SU-DHL-6 (cell line): ENCODE results near the gene CCDC183.

ENCODE experiments used
- H2AFZ ChIP-seq: fragments of 200-600 bp; sonication (generic); 2 replicates; pipeline ENCODE4 v1.6.1; 2014; ENCODE audit warnings: low read depth, mild to moderate bottlenecking, moderate library complexity, mixed read lengths, antibody characterized with exemption, low read length; ENCODE audit not compliant: severe bottlenecking
- H3F3A ChIP-seq: fragments of 200-600 bp; shearing (Covaris generic); 2 replicates; pipeline ENCODE4 v1.6.0; 2016; ENCODE audit warnings: antibody characterized with exemption, mild to moderate bottlenecking; ENCODE audit not compliant: insufficient read depth
- H3K27ac ChIP-seq: fragments of 200-600 bp; sonication (generic); 2 replicates; pipeline ENCODE4 v1.5.1; 2016; ENCODE audit warnings: low read depth, mild to moderate bottlenecking, low read length, moderate library complexity, mixed read lengths
- H3K27me3 ChIP-seq: fragments of 200-600 bp; sonication (generic), shearing (Covaris generic); 2 replicates; pipeline ENCODE4 v1.6.0; 2014; ENCODE audit warnings: mild to moderate bottlenecking, low read length
- H3K36me3 ChIP-seq: fragments of 200-600 bp; sonication (generic); 2 replicates; pipeline ENCODE4 v1.6.1; 2014; ENCODE audit warnings: mild to moderate bottlenecking, low read length, mixed read lengths
- H3K4me2 ChIP-seq: fragments of 300-600, 200-600 bp; shearing (Covaris generic), sonication (generic); 2 replicates; pipeline ENCODE4 v1.6.0; 2014; ENCODE audit warnings: low read length, low read depth, mild to moderate bottlenecking; ENCODE audit not compliant: poor library complexity, severe bottlenecking
- H3K4me3 ChIP-seq: fragments of 200-600 bp; sonication (generic); 2 replicates; pipeline ENCODE4 v1.5.1; 2014; ENCODE audit warnings: antibody characterized with exemption, low read length, mild to moderate bottlenecking, mixed read lengths; ENCODE audit not compliant: insufficient read depth, poor library complexity, severe bottlenecking
- H3K79me2 ChIP-seq: fragments of 200-600 bp; sonication (generic); 2 replicates; pipeline ENCODE4 v1.6.1; 2014; ENCODE audit warnings: mild to moderate bottlenecking, low read length, moderate library complexity; ENCODE audit not compliant: insufficient read depth
- H3K9ac ChIP-seq: fragments of 200-600 bp; sonication (generic); 2 replicates; pipeline ENCODE4 v1.7.0; 2014; ENCODE audit warnings: mild to moderate bottlenecking, low read length
- H3K9me2 ChIP-seq: fragments of 200-600 bp; sonication (generic); replicated peaks from 2 replicates; pipeline ENCODE4 v1.6.1; 2014; ENCODE audit warnings: low read length; ENCODE audit not compliant: insufficient read depth
- H3K9me3 ChIP-seq: fragments of 200-600 bp; sonication (generic); 2 replicates; pipeline ENCODE4 v1.6.1; 2014; ENCODE audit warnings: low read length, mixed read lengths; ENCODE audit not compliant: insufficient read depth
- H4K20me1 ChIP-seq: fragments of 200-600 bp; sonication (generic); 2 replicates; pipeline ENCODE4 v1.6.1; 2014; ENCODE audit warnings: low read depth, mild to moderate bottlenecking, antibody characterized with exemption, low read length, moderate library complexity, mixed read lengths
- CTCF ChIP-seq: fragments of 200-600 bp; sonication (generic); IDR thresholded peaks from one replicate; pipeline ENCODE4 v1.5.1; 2017; ENCODE audit warnings: antibody characterized with exemption, mild to moderate bottlenecking, low read length, moderate library complexity; ENCODE audit not compliant: insufficient read depth, poor library complexity, severe bottlenecking
- EZH2phosphoT487 ChIP-seq: fragments of 200-600 bp; sonication (generic), shearing (Covaris generic); conservative IDR thresholded peaks from 2 replicates; pipeline ENCODE4 v1.6.1; 2018; ENCODE audit warnings: mild to moderate bottlenecking, antibody characterized with exemption, low read length, moderate library complexity, mixed read lengths

Gene CCDC183

GRCh38 chr9:136855461-136856078 lies 59.4 kb downstream of the CCDC183 start:
- H3K9me3 ChIP-seq, result no peaks in the 10 kb centered on the region
- H3F3A ChIP-seq, result no peaks in the 10 kb centered on the region
- no peak overlapping the region for H3K4me3 ChIP-seq
- H3K79me2 ChIP-seq, result no peaks in the 10 kb centered on the region
- no peak overlapping the region for H3K4me2 ChIP-seq
- H4K20me1 ChIP-seq, result no peaks in the 10 kb centered on the region
- no peak overlapping the region for H3K9ac ChIP-seq
- H3K36me3 ChIP-seq, result no peaks in the 10 kb centered on the region
- H3K27me3 ChIP-seq, result no peaks in the 10 kb centered on the region
- H2AFZ ChIP-seq, result no peak overlapping the region
- TF ChIP-seq EZH2phosphoT487 (no peak), CTCF (no peak)
- no peaks in the 10 kb centered on the region for H3K9me2 ChIP-seq
- no peak overlapping the region for H3K27ac ChIP-seq

GRCh38 chr9:136856079-136856476 lies 59.9 kb downstream of the CCDC183 start:
- Histone ChIP-seq H3K27me3 (no peaks in the 10 kb centered on the region), H3K27ac (no peak overlapping the region), H4K20me1 (no peaks in the 10 kb centered on the region), H3F3A (no peaks in the 10 kb centered on the region), H3K9me3 (no peaks in the 10 kb centered on the region), H3K4me2 (no peak overlapping the region), H3K79me2 (no peaks in the 10 kb centered on the region), H3K9me2 (no peaks in the 10 kb centered on the region), H2AFZ (no peak overlapping the region), H3K4me3 (no peak overlapping the region), H3K9ac (no peak overlapping the region), H3K36me3 (no peaks in the 10 kb centered on the region)
- TF ChIP-seq CTCF (no peak), EZH2phosphoT487 (no peak)

DNA sequence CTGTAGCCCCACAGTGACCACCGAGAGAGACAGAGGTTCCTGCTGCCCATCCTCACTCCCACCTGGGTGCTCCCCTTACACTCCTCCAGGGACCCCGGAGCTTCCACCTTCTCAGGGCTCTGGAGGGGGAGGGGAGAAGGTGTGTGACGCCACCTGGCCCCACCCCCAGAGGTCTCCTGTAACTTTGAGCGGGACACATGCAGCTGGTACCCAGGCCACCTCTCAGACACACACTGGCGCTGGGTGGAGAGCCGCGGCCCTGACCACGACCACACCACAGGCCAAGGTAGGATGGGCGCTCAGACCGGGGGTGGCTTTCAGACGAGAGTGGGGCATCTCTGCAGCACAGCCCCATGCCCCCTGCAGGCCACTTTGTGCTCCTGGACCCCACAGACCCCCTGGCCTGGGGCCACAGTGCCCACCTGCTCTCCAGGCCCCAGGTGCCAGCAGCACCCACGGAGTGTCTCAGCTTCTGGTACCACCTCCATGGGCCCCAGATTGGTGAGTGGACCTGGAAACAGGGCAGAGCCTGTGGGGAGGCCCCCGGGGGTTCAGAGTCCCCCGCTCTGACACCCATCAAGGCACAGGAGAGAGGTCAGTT lies 60.5 kb downstream of the CCDC183 start:
- H2AFZ ChIP-seq, result no peak overlapping the region
- no peak overlapping the region for H3K9ac ChIP-seq
- H3K9me3 ChIP-seq, result no peaks in the 10 kb centered on the region
- no peaks in the 10 kb centered on the region for H3K36me3 ChIP-seq
- no peak overlapping the region for H3K4me3 ChIP-seq
- H3K27ac ChIP-seq, result no peak overlapping the region
- no peaks in the 10 kb centered on the region for H3K9me2 ChIP-seq
- H3F3A ChIP-seq, result no peaks in the 10 kb centered on the region
- no peaks in the 10 kb centered on the region for H3K79me2 ChIP-seq
- H4K20me1 ChIP-seq, result no peaks in the 10 kb centered on the region
- H3K4me2 ChIP-seq, result no peak overlapping the region
- TF ChIP-seq EZH2phosphoT487, result no peak
- TF ChIP-seq CTCF, result peak; percentile 12
- no peaks in the 10 kb centered on the region for H3K27me3 ChIP-seq
